GM18517 (cell line): ENCODE measurements around the gene AGAP1.

Source experiments
- ATAC-seq: cut with Tn5 transposase; IDR thresholded peaks from one replicate; pipeline ENCODE4 v1.9.1; 2021; ENCODE audit warnings: mild to moderate bottlenecking, moderate library complexity; ENCODE audit not compliant: unreplicated experiment

Gene AGAP1

DNA sequence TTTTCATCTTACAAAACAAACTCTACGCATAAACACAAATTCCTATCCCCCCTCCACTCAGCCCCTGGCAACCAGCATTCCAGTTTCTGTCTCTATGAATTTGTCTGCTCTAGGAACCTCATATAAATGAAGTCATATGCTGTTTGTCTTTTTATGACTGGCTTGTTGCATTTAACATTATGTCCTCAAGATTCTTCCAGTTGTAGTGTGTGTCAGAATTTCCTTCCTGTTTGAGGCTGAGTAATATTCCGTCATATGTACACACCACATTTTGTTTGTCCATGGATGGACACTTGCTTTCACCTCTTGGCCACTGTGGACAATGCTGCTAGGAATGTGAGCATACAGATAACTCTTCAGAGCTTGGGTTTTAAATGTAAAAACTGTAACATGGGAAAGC lies 402.2 kb downstream of the AGAP1 start:
- ATAC-seq, result no peak

GRCh38 chr2:235897992-235898391 lies 404.1 kb downstream of the AGAP1 start:
- ATAC-seq, result no peak

DNA sequence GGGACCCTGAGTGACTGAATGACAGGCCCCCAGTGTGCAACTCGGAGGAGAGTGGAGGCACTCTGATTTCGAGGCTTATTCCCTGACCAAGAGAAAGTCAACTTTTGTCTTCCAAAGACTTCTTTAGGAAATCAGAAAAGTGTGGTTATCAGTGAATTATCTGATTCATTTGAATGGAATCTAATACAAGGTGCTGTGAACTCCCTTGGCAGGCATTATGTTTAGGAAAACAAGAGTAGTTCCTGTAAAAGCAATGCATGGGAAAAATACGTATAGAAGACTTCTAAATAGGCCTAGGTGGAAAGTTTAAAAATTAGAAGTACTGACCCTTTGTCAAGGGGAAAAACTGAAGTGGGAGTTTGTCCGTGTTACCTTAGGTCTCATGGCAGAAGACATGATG lies 404.9 kb downstream of the AGAP1 start:
- no peak for ATAC-seq

DNA sequence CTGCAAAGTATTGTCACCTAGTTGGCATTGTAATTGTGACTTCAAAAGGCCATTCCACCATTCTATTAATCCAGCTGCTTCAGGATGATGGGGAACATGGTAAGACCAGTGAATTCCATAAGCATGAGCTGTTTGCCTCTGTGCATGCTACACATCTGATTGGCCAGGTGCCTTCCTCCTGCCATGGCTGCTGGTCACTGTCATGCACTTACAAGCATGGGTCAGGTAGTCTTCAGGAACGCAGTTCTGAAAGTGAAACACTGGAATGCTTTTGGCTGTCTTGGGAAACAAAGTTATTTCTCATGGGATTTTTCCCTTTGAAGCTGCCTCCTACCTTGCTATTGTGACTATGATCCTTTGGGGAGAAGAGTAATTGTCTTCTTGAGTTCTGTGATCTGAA lies 406.8 kb downstream of the AGAP1 start:
- ATAC-seq, result no peak

DNA sequence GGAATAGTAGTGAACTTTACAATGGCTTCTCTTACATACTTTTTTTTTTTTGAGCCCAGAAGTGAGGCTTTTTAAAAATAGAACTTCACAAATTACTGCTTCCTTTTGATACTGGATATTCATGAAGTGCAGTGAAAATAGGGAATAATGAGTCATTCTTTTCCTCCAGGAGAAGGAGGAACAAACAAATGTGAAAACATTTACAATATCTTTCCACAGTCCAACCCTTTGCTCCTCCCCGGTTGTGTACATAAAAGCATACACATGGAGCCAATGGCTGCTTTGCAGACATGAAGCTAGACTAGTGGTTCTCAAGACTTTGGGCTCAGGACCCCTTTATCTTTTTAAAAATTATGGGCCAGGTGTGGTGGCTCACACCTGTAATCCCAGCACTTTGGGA lies 407.4 kb downstream of the AGAP1 start:
- no peak for ATAC-seq

DNA sequence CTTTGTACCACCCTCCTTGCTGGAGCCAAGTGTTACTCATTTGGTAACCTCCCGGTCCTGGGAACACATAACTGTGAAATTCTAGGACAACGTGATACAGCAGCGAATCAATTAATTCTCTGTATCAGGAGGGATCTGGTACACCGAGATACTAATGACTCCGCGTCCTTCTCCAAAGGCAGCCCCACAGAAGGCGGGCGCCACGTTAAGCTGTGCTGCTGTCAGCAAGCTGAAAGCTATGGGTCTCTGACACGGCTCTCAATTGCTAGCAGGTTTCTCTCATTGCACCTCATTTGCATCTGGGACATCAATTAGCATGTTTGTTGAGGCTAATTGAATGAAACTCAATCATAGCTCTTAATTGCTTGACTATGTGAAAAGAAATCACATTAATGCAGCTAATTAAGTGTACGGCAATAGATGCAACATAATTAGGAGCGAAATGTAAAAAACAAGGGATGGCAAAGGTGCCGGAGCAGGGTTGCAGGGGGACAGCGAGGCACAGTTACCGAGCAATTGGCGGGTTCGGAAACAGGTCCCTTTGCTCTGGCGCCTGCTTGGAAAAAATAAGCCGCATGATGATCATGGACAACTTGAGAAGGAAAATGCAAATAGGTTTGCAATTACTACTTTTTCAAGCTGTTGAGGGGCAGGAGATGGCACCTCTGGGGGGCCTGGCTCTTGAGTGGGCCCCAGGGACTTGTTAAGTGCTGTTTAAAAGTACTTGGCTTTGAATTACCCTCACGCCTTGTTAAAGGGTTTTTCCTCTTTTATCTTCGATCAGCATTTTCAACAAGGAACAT lies 410.1 kb downstream of the AGAP1 start:
- ATAC-seq, result no peak

DNA sequence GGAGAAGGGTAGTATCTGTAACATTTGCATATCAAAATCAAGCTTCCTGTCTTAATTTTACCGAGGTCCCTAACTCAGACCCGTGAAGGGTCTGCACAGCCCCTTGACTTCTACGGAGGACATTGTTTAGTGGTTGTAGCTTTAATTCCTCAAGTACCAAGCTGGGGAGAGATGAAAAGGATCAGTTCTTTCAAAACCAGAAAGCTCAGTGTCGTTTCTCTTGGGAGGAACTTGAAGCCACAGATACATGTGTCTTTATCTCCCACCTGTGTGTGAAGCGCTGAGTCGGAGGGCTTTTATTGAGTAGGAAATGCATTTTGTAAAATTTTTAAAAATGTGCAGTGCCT lies 410.7 kb downstream of the AGAP1 start:
- no peak for ATAC-seq

DNA sequence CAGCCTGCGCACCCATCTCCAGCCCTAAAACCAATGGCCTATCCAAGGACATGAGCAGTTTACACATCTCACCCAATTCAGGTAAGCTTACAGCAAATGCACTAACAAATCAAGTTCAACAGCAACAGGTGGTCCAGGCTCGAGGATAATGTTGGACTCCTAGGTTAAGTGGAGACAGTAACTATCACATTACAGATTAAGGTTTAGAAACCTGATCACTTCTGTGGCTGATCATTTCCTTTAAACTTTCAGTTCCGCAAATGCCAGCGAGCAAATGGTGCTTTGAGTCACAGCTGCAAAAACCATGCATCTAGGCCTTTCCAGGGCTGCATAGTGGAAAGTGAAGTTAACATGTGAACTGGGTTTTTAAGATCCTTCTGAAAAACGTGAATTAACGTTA lies 415.0 kb downstream of the AGAP1 start:
- ATAC-seq, result peak; percentile 93

DNA sequence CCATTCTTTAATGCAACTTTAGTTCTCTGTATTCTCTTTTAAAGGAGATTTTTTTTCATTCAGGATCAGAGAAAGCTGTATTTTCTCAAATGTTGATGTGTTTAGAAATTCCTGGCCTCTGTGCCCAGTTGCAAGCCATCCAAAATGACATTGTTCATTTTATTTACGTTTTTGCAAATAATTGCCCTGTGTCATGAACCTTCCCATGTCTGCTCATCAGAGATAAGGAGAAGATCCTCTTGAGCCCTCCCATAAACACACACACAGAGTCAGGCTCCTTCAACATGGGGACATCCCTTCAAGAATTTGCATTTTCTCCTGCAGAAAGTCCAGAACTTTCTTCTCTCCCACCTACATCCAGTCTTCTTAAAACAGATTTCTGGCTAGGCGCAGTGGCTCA lies 415.5 kb downstream of the AGAP1 start:
- no peak for ATAC-seq

DNA sequence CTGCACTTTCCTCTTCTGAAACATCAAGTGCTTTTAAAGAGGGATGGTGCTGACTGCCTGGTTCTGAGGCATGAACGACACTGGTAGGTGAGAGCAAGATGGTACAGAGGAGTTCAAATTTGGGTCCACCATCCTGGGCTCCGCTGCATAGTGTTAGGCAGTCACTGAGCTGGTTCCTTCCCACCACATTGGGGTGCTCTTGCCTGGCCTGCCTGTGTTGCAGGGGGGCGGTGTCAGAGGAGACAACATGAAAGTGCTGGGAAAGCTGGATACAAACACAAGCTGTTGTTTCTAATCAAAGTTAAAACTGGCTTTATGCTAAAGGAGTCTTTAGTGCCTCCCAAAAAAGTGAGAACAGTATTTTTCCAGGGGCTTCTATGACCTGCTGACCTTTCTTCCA lies 416.2 kb downstream of the AGAP1 start:
- ATAC-seq, result no peak

DNA sequence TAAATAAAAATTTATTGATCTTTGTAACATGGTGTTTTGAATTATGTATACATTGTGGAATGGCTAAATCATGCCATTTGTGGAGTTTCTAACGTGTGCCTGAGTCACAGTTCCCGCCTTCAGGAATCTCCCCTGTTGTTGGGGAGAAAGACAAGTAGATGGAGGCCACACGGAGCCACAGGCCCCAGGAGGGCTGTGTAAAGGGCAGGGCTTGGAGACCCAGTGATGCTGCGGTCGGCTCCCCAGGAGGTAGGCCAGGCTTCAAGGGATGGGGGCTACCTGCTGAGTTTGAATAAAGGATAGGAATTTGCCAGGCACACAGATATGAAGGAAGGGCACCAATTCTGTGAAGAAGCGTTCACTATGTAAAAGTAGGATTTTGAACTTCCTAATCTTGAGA lies 417.3 kb downstream of the AGAP1 start:
- ATAC-seq, result no peak

DNA sequence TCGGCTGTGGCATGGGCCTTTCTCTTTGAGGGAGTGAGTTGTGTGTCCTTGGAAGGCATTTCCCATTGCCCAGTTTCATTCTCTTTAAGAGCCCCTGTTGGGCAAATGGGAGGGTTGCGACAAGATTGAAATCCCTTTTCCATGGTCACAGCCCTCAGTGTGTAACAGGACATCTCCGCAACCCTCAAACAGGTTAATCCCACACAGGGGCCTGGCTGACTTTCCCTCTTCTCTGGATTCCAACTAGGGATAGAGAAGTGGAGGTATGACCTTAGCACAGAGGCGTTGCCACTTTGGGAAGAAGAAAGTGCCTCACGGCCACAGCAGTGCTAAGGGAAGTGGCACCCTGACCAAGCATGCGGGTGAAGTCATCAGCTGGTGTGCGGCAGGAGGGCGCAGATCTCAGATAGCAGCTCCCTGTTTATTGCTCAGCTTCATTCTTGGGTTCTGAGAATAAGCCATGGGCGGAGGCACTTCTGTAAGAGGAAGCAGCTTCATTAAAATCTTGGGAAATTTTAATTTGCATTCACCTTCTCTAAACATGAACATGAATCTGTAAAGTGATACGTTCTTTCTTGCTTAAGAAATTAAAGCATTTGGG lies 417.9 kb downstream of the AGAP1 start:
- ATAC-seq, result no peak

GRCh38 chr2:235914756-235915155 lies 420.9 kb downstream of the AGAP1 start:
- no peak for ATAC-seq

GRCh38 chr2:235917506-235917905 lies 423.7 kb downstream of the AGAP1 start:
- ATAC-seq, result no peak

DNA sequence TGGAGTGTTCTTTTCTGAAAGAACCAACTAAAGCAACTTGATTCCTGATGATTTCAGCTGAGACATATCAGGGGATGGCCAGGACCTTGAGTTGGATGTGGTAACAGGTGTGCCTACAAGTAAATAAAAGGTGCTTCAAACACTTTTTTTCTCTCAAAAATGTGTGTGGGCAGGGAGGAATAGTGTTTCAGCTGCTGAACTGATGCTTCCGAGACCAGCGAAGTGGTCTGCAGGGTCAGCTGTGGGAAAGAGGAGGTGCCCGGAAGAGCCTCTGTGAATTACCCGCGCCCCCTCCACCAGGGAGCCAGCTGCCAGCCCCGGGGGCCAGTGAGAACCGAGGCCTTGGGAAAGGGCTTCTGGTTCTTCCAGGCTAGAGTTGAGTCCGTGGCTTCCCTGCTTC lies 425.0 kb downstream of the AGAP1 start:
- ATAC-seq, result no peak

GRCh38 chr2:235920216-235920865 lies 426.5 kb downstream of the AGAP1 start:
- no peak for ATAC-seq

- ATAC-seq, result no peak
Observed at GRCh38 chr2:235921508-235922191, 427.8 kb downstream of the AGAP1 start.

DNA sequence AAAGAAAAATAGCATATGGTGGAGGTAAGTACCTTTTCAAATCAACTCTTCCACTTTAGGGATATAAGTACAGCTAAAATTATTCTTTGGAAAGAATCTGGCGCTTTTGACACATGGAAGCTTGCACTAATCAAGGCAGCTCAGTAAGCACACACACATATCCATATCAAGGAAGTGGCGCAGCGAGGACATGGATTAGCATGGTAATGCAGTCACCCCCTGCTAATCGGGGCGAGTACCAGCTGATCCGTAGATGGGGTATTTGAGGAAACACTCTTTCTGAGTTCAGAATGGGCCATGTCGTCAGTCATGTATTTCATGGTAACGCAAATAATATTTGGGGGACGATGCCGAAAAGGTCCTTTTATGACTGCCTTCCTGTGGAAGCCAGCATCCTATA lies 429.0 kb downstream of the AGAP1 start:
- ATAC-seq, result no peak

DNA sequence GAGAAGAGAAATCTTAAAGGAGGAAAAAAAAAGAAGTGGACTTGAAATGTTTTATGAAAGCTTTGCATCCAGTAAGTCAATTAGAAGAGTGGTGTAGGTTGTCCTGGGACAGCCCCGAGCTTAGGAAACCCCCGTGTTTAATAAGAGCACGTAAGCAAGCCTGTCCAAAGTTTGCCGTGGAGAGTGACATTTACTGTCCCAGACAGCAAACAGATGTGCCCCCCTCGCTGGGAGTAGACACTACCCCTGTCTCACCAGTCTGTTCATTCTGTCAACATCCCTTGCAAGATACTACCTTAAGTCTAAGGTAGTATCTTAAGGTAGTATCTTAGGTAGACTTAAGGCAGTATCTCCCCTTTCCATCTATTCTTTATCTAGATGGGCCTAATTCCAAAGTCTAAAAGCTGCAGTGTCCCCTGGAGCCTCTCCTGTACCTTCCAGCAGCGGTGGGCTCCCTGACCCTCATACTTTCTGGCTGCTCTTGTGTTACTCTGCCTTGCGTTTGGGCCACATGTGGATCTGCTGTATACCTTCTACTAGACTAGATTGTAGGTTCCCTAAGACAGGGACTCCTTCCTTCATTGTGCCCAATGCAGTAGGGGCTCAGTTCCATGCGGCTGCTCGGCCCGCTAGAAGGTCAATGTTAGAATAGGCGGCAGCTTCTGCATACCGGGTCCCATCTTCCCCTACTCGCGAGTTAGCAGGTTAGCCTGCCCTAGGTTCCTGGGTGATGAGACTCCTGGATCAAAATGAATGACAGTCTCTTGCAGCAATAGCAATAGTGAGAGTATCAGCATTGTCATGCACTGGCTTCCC lies 430.2 kb downstream of the AGAP1 start:
- ATAC-seq, result no peak

DNA sequence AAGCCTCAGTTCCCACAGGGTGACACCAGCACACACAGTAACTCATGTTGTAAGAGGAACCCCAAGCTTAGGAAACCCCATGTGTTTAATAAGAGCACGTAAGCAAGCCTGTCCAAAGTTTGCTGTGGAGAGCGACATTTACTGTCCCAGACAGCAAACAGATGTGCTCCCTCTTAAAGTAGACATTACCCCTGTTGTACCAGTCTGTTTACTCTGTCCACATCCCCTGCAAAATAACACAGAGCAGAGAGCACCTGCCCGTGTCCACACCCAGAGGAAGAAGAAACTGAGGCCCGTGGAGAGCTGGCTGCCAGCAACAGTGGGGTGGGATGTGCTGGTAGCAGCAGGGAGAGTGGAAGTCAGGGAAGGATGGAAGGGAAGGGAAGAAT lies 430.8 kb downstream of the AGAP1 start:
- no peak for ATAC-seq
